HG02571 (cell line): Measurements from ENCODE around the gene PCDHGB4.
"Not testable (repeated sequence)": the region's sequence is repeated elsewhere in the genome, so short reads cannot be mapped to it uniquely, and the experiment has no call there.

ENCODE experiments used
- ATAC-seq: cut with Tn5 transposase; IDR thresholded peaks from one replicate; pipeline ENCODE4 v1.9.1; 2021; ENCODE audit warnings: mild to moderate bottlenecking, moderate library complexity; ENCODE audit not compliant: unreplicated experiment

PCDHGB4 gene

GRCh38 chr5:141397756-141398551 lies 10.5 kb downstream of the PCDHGB4 start, which contains the start of gene PCDHGB5:
TSS of gene PCDHGB5 (plus strand) at chr5:141397947. CDS start at chr5:141398128, 181 bp downstream.
- not testable (repeated sequence) for ATAC-seq

GRCh38 chr5:141398608-141399007 lies 11.1 kb downstream of the PCDHGB4 start:
- no peak for ATAC-seq

GRCh38 chr5:141399555-141400258 lies 12.2 kb downstream of the PCDHGB4 start:
- ATAC-seq: no peak

GRCh38 chr5:141402553-141403243 lies 15.2 kb downstream of the PCDHGB4 start, which contains the start of gene PCDHGA9:
TSS of gene PCDHGA9 (plus strand) at chr5:141402778. CDS start at chr5:141402953, 175 bp downstream.
- no peak for ATAC-seq

- ATAC-seq: no peak
Observed at GRCh38 chr5:141403387-141403786, 15.9 kb downstream of the PCDHGB4 start.

- ATAC-seq: not testable (repeated sequence)
Observed at GRCh38 chr5:141407790-141408505, 20.4 kb downstream of the PCDHGB4 start, which contains the start of gene PCDHGB6. TSS of gene PCDHGB6 (plus strand) at chr5:141408021. CDS start at chr5:141408203, 182 bp downstream.

GRCh38 chr5:141409598-141410306 lies 22.3 kb downstream of the PCDHGB4 start:
- no peak for ATAC-seq

GRCh38 chr5:141411575-141411974 lies 24.1 kb downstream of the PCDHGB4 start:
- ATAC-seq: no peak

GRCh38 chr5:141412854-141413539 lies 25.5 kb downstream of the PCDHGB4 start, which contains the start of gene PCDHGA10:
TSS of gene PCDHGA10 (plus strand) at chr5:141412987. CDS start at chr5:141413176, 189 bp downstream.
- peak; percentile 78 for ATAC-seq

- ATAC-seq: no peak
Observed at GRCh38 chr5:141413540-141414069, 26.1 kb downstream of the PCDHGB4 start.

- ATAC-seq: not testable (repeated sequence)
Observed at GRCh38 chr5:141414548-141415274, 27.2 kb downstream of the PCDHGB4 start.

GRCh38 chr5:141415275-141415618 lies 27.7 kb downstream of the PCDHGB4 start:
- not testable (repeated sequence) for ATAC-seq

GRCh38 chr5:141417494-141418172 lies 30.1 kb downstream of the PCDHGB4 start, which contains the start of gene PCDHGB7:
TSS of gene PCDHGB7 (plus strand) at chr5:141417677. CDS start at chr5:141417860, 183 bp downstream.
- ATAC-seq: peak; percentile 75

- no peak for ATAC-seq
Observed at GRCh38 chr5:141419074-141419880, 31.8 kb downstream of the PCDHGB4 start.

GRCh38 chr5:141420855-141421488 lies 33.5 kb downstream of the PCDHGB4 start, which contains the start of gene PCDHGA11:
TSS of gene PCDHGA11 (plus strand) at chr5:141421051. CDS start at chr5:141421228, 177 bp downstream.
- ATAC-seq: no peak

- ATAC-seq: no peak
Observed at GRCh38 chr5:141421489-141421855, 34.0 kb downstream of the PCDHGB4 start.
